Measurements from ENCODE around the gene TMSB4X. TPM values are rescaled to one million over a fixed set of nuclear protein-coding genes. Genes with fewer than 3 reads are reported as not detected.

TMSB4X gene
- total RNA-seq, 1 experiment from 2014 or later = 801 TPM

GRCh38 chrX:12987900-12988594 lies 13.1 kb downstream of the TMSB4X start:
- POLR2A ChIA-PET = no interaction called here
- intact Hi-C loops (cut with micrococcal nuclease) = loop anchor here (2.0 kb wide), 1 partner anchor 19 kb away; no protein-coding TSS in a partner anchor
- Mint-ChIP-seq H3K27me3 (ENCODE audit: insufficient read depth, unreplicated experiment) (peaks cover 13% of the 10 kb centered on the region), H3K4me1 (ENCODE audit: insufficient read depth, unreplicated experiment) (peaks cover 32% of the 10 kb centered on the region), H3K4me3 (ENCODE audit: unreplicated experiment) (peak overlapping the region; percentile 59), H3K27ac (ENCODE audit: low read depth, unreplicated experiment) (peak overlapping the region; percentile 42), H3K9me3 (ENCODE audit: unreplicated experiment) (peaks cover 9% of the 10 kb centered on the region), H3K36me3 (ENCODE audit: insufficient read depth, unreplicated experiment) (no peaks in the 10 kb centered on the region)
- CTCF ChIA-PET = interaction anchor here (0.5 to 2.1 kb wide), 2 partner anchors 42 to 1616 kb away, joined by 3 to 11 read pairs; no protein-coding TSS in a partner anchor
- BruUV-seq (replicated peaks) = no TSS peak
- no peak for DNase-seq (ENCODE audit: unreplicated experiment)
- no peak for TF ChIP-seq CTCF (IDR thresholded peaks at IDR 0.05; ENCODE audit: unreplicated experiment)

- no TSS peak for BruUV-seq (replicated peaks)
- Mint-ChIP-seq H3K27me3 (ENCODE audit: insufficient read depth, unreplicated experiment) (peaks cover 13% of the 10 kb centered on the region), H3K4me3 (ENCODE audit: unreplicated experiment) (peak overlapping the region; percentile 59), H3K36me3 (ENCODE audit: insufficient read depth, unreplicated experiment) (no peaks in the 10 kb centered on the region), H3K27ac (ENCODE audit: low read depth, unreplicated experiment) (peak overlapping the region; percentile 42), H3K9me3 (ENCODE audit: unreplicated experiment) (peaks cover 9% of the 10 kb centered on the region), H3K4me1 (ENCODE audit: insufficient read depth, unreplicated experiment) (peaks cover 26% of the 10 kb centered on the region)
- peak; percentile 88 for DNase-seq (ENCODE audit: unreplicated experiment)
- no peak for TF ChIP-seq CTCF (IDR thresholded peaks at IDR 0.05; ENCODE audit: unreplicated experiment)
- ChIA-PET POLR2A (no interaction called here), CTCF (no interaction called here)
- intact Hi-C loops (cut with micrococcal nuclease) = loop anchor here (2.0 kb wide), 1 partner anchor 18 kb away; no protein-coding TSS in a partner anchor
These were observed 13.9 kb downstream of the TMSB4X start for GRCh38 chrX:12988797-12989196.

GRCh38 chrX:12989461-12989860 lies 14.6 kb downstream of the TMSB4X start:
- Mint-ChIP-seq H3K9me3 (ENCODE audit: unreplicated experiment) (peaks cover 9% of the 10 kb centered on the region), H3K27ac (ENCODE audit: low read depth, unreplicated experiment) (no peak overlapping the region)

More at GRCh38 chrX:12989461-12989860, 14.6 kb downstream of the TMSB4X start:
- BruUV-seq (replicated peaks) = no TSS peak
- intact Hi-C loops (cut with micrococcal nuclease) = loop anchor here (2.0 kb wide), 1 partner anchor 17 kb away; no protein-coding TSS in a partner anchor
- no peak for DNase-seq (ENCODE audit: unreplicated experiment)
- ChIA-PET POLR2A (interaction anchor here (1.0 kb wide), 1 partner anchor 24 kb away, joined by 3 read pairs; no protein-coding TSS in a partner anchor), CTCF (interaction anchor here (1.1 kb wide), 1 partner anchor 43 kb away, joined by 4 read pairs; no protein-coding TSS in a partner anchor)
- TF ChIP-seq CTCF (IDR thresholded peaks at IDR 0.05; ENCODE audit: unreplicated experiment) = no peak
- Mint-ChIP-seq H3K27me3 (ENCODE audit: insufficient read depth, unreplicated experiment) (peaks cover 13% of the 10 kb centered on the region), H3K4me3 (ENCODE audit: unreplicated experiment) (no peak overlapping the region), H3K36me3 (ENCODE audit: insufficient read depth, unreplicated experiment) (no peaks in the 10 kb centered on the region), H3K4me1 (ENCODE audit: insufficient read depth, unreplicated experiment) (peaks cover 20% of the 10 kb centered on the region)
